Hepatic stellate cell (primary cell): Measurements from ENCODE around the gene EEF1AKMT3.

Source experiments
- DNase-seq: peaks from one replicate; pipeline ENCODE4 v3.0.0; 2011; ENCODE audit warnings: low spot score

EEF1AKMT3 gene

GRCh38 chr12:57735198-57735855, 37.1 kb upstream of the EEF1AKMT3 start:
- DNase-seq = peak; percentile 53

- DNase-seq = peak; percentile 74
These were observed 36.3 kb upstream of the EEF1AKMT3 start for GRCh38 chr12:57735952-57736740.

GRCh38 chr12:57736741-57737466, 35.5 kb upstream of the EEF1AKMT3 start:
- no peak for DNase-seq

- peak; percentile 59 for DNase-seq
These were observed 34.6 kb upstream of the EEF1AKMT3 start for GRCh38 chr12:57737467-57738460.

GRCh38 chr12:57738661-57739237, 33.7 kb upstream of the EEF1AKMT3 start, which contains the start of gene AGAP2:
Gene AGAP2, minus strand, starts transcription at chr12:57738742. Its CDS starts 496 bp downstream, at chr12:57738246.
- peak; percentile 55 for DNase-seq

- DNase-seq = no peak
These were observed 33.0 kb upstream of the EEF1AKMT3 start for GRCh38 chr12:57739387-57739786.

- DNase-seq = no peak
These were observed 32.4 kb upstream of the EEF1AKMT3 start for GRCh38 chr12:57739914-57740538.

GRCh38 chr12:57740656-57741412, 31.6 kb upstream of the EEF1AKMT3 start:
- DNase-seq = no peak

- no peak for DNase-seq
These were observed 31.0 kb upstream of the EEF1AKMT3 start for GRCh38 chr12:57741413-57741789.

GRCh38 chr12:57741844-57742738, 30.3 kb upstream of the EEF1AKMT3 start:
- no peak for DNase-seq

GRCh38 chr12:57743769-57744168, 28.6 kb upstream of the EEF1AKMT3 start:
- no peak for DNase-seq

- DNase-seq = peak; percentile 85
These were observed 28.1 kb upstream of the EEF1AKMT3 start for GRCh38 chr12:57744194-57744776.

GRCh38 chr12:57744777-57745484, 27.5 kb upstream of the EEF1AKMT3 start, which contains the start of gene TSPAN31:
Gene TSPAN31, plus strand, starts transcription at chr12:57745039. Its CDS starts 116 bp downstream, at chr12:57745155.
- DNase-seq = peak; percentile 96

- no peak for DNase-seq
These were observed 26.9 kb upstream of the EEF1AKMT3 start for GRCh38 chr12:57745485-57745881.

- no peak for DNase-seq
These were observed 26.4 kb upstream of the EEF1AKMT3 start for GRCh38 chr12:57746025-57746424.

- DNase-seq = no peak
These were observed 23.4 kb upstream of the EEF1AKMT3 start for GRCh38 chr12:57749061-57749460.

GRCh38 chr12:57750561-57751431, 21.6 kb upstream of the EEF1AKMT3 start:
- DNase-seq = no peak
